A673 (cell line): ENCODE data around the gene YES1. TPM values are rescaled to one million over a fixed set of nuclear protein-coding genes. Genes with fewer than 3 reads are reported as not detected.

Source experiments
- BruUV-seq: library from RNA; stranded (reverse); fragments of 400-500 nt; replicated peaks from 2 replicates; lab custom pipeline; 2021; lab: Mats Ljungman, UMichigan
- CTCF ChIA-PET: fragments of 300-600 bp; sonication (Branson Sonifier 250); formaldehyde crosslinking; loops from one replicate; lab custom pipeline; 2022; ENCODE audit warnings: antibody characterized with exemption; lab: Charles Lee
- POLR2A ChIA-PET: fragments of 300-600 bp; sonication (Branson Sonifier 250); formaldehyde crosslinking; loops from one replicate; lab custom pipeline; 2022; ENCODE audit warnings: antibody characterized with exemption; ENCODE audit not compliant: low non-redundant PET; lab: Charles Lee
- DNase-seq: peaks from one replicate; pipeline ENCODE4 v3.0.0-alpha.2; 2015; ENCODE audit warnings: low spot score
- H3K27ac ChIP-seq: fragments of 200-600 bp; sonication (generic); 2 replicates; pipeline ENCODE4 v1.5.1; 2016; ENCODE audit warnings: mixed run types, low read depth, mild to moderate bottlenecking, mixed read lengths, antibody characterized with exemption, low read length; ENCODE audit not compliant: poor library complexity, severe bottlenecking
- H3K27me3 ChIP-seq: fragments of 200-600 bp; sonication (generic); replicated peaks from 2 replicates; pipeline ENCODE4 v1.6.1; 2017; ENCODE audit warnings: mixed run types, low read depth, mild to moderate bottlenecking, mixed read lengths, antibody characterized with exemption, low read length; ENCODE audit not compliant: insufficient read depth, poor library complexity
- H3K36me3 ChIP-seq: fragments of 200-600 bp; sonication (generic); 2 replicates; pipeline ENCODE4 v1.6.1; 2016; ENCODE audit warnings: mixed run types, mild to moderate bottlenecking, mixed read lengths, antibody characterized with exemption, low read length; ENCODE audit not compliant: insufficient read depth, poor library complexity, severe bottlenecking
- H3K4me1 ChIP-seq: fragments of 200-600 bp; sonication (generic); 2 replicates; pipeline ENCODE4 v1.6.1; 2017; ENCODE audit warnings: mixed run types, mild to moderate bottlenecking, mixed read lengths, antibody characterized with exemption, low read length; ENCODE audit not compliant: insufficient read depth, poor library complexity, severe bottlenecking
- H3K4me3 ChIP-seq: fragments of 200-600 bp; sonication (generic); 2 replicates; pipeline ENCODE4 v1.5.1; 2016; ENCODE audit warnings: low read depth, mixed run types, mild to moderate bottlenecking, mixed read lengths, low read length; ENCODE audit not compliant: poor library complexity, severe bottlenecking
- H3K9me3 ChIP-seq: fragments of 200-600 bp; sonication (generic); 2 replicates; pipeline ENCODE4 v1.6.1; 2016; ENCODE audit warnings: mixed run types, low read depth, mild to moderate bottlenecking, mixed read lengths, antibody characterized with exemption, low read length; ENCODE audit not compliant: poor library complexity, severe bottlenecking
- CTCF ChIP-seq: fragments of 300-800, 200-600 bp; sonication (generic); conservative IDR thresholded peaks from 2 replicates; pipeline ENCODE4 v1.5.1; 2017; ENCODE audit warnings: low read depth, mild to moderate bottlenecking, antibody characterized with exemption, low read length, moderate library complexity, mixed read lengths
- EZH2 ChIP-seq: fragments of 200-600 bp; sonication (generic); IDR thresholded peaks from 2 replicates; pipeline ENCODE4 v1.6.1; 2017; ENCODE audit warnings: borderline replicate concordance, low read depth, mild to moderate bottlenecking, mixed read lengths, antibody characterized with exemption, low read length; ENCODE audit not compliant: poor library complexity, severe bottlenecking
- intact Hi-C: fragments of 100-400 bp; cut with micrococcal nuclease; formaldehyde crosslinking; loops from one replicate; pipeline ENCODE4 v1.10.0; 2022; ENCODE audit not compliant: unreplicated experiment
- total RNA-seq: library from RNA; stranded (reverse); gene quantifications from 2 replicates; pipeline ENCODE4 v1.2.3, GENCODE V29; 2021

Gene YES1
- total RNA-seq, 1 experiment from 2014 or later = 138 TPM

DNA sequence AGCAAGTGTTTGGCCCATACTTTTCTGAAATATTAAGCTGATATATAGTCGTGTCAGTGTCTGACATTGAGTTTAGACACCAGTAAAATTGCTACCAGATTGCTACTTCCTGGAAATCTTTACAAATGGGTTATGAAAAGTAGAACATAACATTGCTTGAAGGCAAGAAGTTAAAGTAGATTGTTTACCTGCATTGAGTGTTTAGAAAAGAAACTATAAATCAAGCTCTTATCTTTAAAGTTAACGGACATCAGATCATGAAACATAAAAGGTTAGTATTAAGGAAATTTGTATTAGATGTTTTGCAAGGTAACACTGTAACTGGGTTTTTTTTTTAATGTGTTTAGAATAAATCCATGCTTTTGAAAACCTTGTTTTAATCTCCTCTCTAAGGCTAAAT is 4.8 kb upstream of the YES1 start:
- no peak for TF ChIP-seq CTCF
- TF ChIP-seq EZH2 = no peak
- intact Hi-C loops = no loop called here
- no peak overlapping the region for H3K27ac ChIP-seq
- DNase-seq = no peak
- peaks cover 19% of the 10 kb centered on the region for H3K4me1 ChIP-seq
- H3K36me3 ChIP-seq = no peaks in the 10 kb centered on the region
- no peak overlapping the region for H3K4me3 ChIP-seq
- no peaks in the 10 kb centered on the region for H3K27me3 ChIP-seq
- no peaks in the 10 kb centered on the region for H3K9me3 ChIP-seq
- CTCF ChIA-PET = no interaction called here
- POLR2A ChIA-PET = interaction anchor here (0.8 kb wide), 1 partner anchor 262 kb away, joined by 4 read pairs; no protein-coding TSS in a partner anchor
- no TSS peak for BruUV-seq

DNA sequence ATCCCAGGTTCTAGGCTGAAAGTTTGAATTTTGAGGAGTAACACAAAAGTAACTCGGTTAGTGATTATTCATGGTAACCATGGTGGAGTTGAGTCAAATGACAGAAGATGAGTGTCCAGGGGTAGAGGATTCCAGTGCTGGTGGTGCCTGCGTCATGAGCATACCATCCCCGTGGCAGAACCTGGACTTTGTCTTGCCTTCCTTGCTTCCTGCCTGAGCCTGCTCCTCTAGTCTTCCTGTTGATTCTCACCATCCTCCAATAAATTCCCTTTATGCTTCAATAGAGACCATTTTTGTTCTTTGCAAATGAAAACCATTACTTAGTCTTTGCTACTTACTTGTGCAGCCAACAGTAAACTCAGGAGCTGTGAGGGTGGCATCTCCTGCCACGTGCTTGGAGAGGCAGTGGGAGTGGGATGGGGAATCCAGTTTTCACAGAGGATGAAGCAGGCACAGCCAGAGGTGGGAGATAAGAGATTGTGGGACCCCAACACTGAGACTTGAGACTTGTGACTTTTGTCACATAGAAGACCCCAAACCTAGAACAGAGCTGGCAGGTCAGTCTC is 4.1 kb upstream of the YES1 start:
- Histone ChIP-seq H3K9me3 (no peaks in the 10 kb centered on the region), H3K4me1 (peaks cover 16% of the 10 kb centered on the region), H3K27ac (no peak overlapping the region), H3K36me3 (no peaks in the 10 kb centered on the region), H3K27me3 (no peaks in the 10 kb centered on the region), H3K4me3 (no peak overlapping the region)
- BruUV-seq = no TSS peak
- ChIA-PET CTCF (no interaction called here), POLR2A (interaction anchor here (0.8 kb wide), 1 partner anchor 261 kb away, joined by 4 read pairs; no protein-coding TSS in a partner anchor)
- DNase-seq = no peak
- TF ChIP-seq EZH2 = no peak
- no peak for TF ChIP-seq CTCF
- intact Hi-C loops = no loop called here

- intact Hi-C loops = no loop called here
- Histone ChIP-seq H3K4me3 (no peak overlapping the region), H3K36me3 (no peaks in the 10 kb centered on the region), H3K27me3 (no peaks in the 10 kb centered on the region), H3K27ac (no peak overlapping the region), H3K4me1 (peaks cover 7% of the 10 kb centered on the region), H3K9me3 (no peaks in the 10 kb centered on the region)
- POLR2A ChIA-PET = no interaction called here
- CTCF ChIA-PET = no interaction called here
- DNase-seq = no peak
- no peak for TF ChIP-seq EZH2
- TF ChIP-seq CTCF = no peak
- BruUV-seq = no TSS peak
Measured at GRCh38 chr18:815353-815752, 3.3 kb upstream of the YES1 start.
